CD4-positive, alpha-beta T cell (primary cell): ENCODE measurements around the gene TAS2R9. TPM values are rescaled to one million over a fixed set of nuclear protein-coding genes. Genes with fewer than 3 reads are reported as not detected.

ENCODE experiments used
- ATAC-seq: fragments of 200-7000 bp; cut with Tn5 transposase; one replicate; pipeline ENCODE4 v1.10.0; 2022; ENCODE audit warnings: mild to moderate bottlenecking; ENCODE audit not compliant: poor library complexity
- CTCF ChIA-PET: fragments of 350-600 bp; sonication (Branson Sonifier 250); formaldehyde crosslinking; loops from one replicate; lab custom pipeline; 2021; ENCODE audit warnings: antibody characterized with exemption, inconsistent platforms; lab: Charles Lee
- POLR2A ChIA-PET: fragments of 350-600 bp; sonication (Branson Sonifier 250); formaldehyde crosslinking; loops from one replicate; lab custom pipeline; 2021; ENCODE audit warnings: antibody characterized with exemption, inconsistent platforms; lab: Charles Lee
- DNase-seq, 14 experiments: peaks; one replicate each; pipeline ENCODE4 v3.0.0-alpha.2; 2013 to 2020; ENCODE audit warnings: mixed read lengths in 2 of 14
- H3K27ac ChIP-seq, 2 donors: one replicate each; pipeline versions ENCODE4 v1.5.1 to v1.7.0; 2013; ENCODE audit warnings: low read length in 2 of 2, low read depth in 1 of 2, mild to moderate bottlenecking in 1 of 2
- H3K27me3 ChIP-seq, 2 experiments: 1 replicate in 1 of 2; 2 replicates in 1 of 2; pipeline versions ENCODE4 v1.6.1 to v1.7.0; 2013; ENCODE audit warnings: low read length in 2 of 2, control low read depth in 1 of 2, mild to moderate bottlenecking in 1 of 2, moderate library complexity in 1 of 2; ENCODE audit not compliant: insufficient read depth in 2 of 2, control insufficient read depth in 1 of 2
- H3K36me3 ChIP-seq: one replicate; pipeline ENCODE4 v1.6.1; 2013; ENCODE audit warnings: low read length, control low read depth; ENCODE audit not compliant: insufficient read depth
- H3K4me1 ChIP-seq: one replicate; pipeline ENCODE4 v1.6.1; 2013; ENCODE audit warnings: low read length, control low read depth; ENCODE audit not compliant: insufficient read depth
- H3K4me3 ChIP-seq: one replicate; pipeline ENCODE4 v1.5.1; 2013; ENCODE audit warnings: mild to moderate bottlenecking, low read length, moderate library complexity
- H3K9me3 ChIP-seq, 2 experiments: 1 replicate in 1 of 2; 2 replicates in 1 of 2; pipeline versions ENCODE4 v1.6.1 to v1.7.0; 2013; ENCODE audit warnings: low read length in 2 of 2, mild to moderate bottlenecking in 2 of 2, control low read depth in 1 of 2, moderate library complexity in 1 of 2; ENCODE audit not compliant: control insufficient read depth in 1 of 2, insufficient read depth in 1 of 2
- H3K27ac Mint-ChIP-seq: one replicate; pipeline ENCODE4 v1.8.0; 2020; ENCODE audit warnings: mixed read lengths
- H3K27me3 Mint-ChIP-seq: one replicate; pipeline ENCODE4 v1.8.0; 2021; ENCODE audit warnings: mixed read lengths
- H3K36me3 Mint-ChIP-seq: one replicate; pipeline ENCODE4 v1.8.0; 2021; ENCODE audit warnings: low read depth, mixed read lengths
- H3K4me1 Mint-ChIP-seq: one replicate; pipeline ENCODE4 v1.8.0; 2021; ENCODE audit warnings: low read depth, mixed read lengths
- H3K4me3 Mint-ChIP-seq: one replicate; pipeline ENCODE4 v1.8.0; 2020; ENCODE audit warnings: mild to moderate bottlenecking, mixed read lengths
- H3K9me3 Mint-ChIP-seq: one replicate; pipeline ENCODE4 v1.8.0; 2020; ENCODE audit warnings: mixed read lengths
- CTCF ChIP-seq: fragments of 200-600 bp; IDR thresholded peaks from one replicate; pipeline ENCODE4 v1.8.0; 2022; ENCODE audit warnings: antibody characterized with exemption, mild to moderate bottlenecking
- intact Hi-C, 2 experiments: fragments of 100-400 bp; cut with DNase I in 1 of 2; cut with micrococcal nuclease in 1 of 2; formaldehyde crosslinking; loops; one replicate each; pipeline versions ENCODE4 v1.15.1 to v1.9.0; 2023 to 2025; cut with DNase I, micrococcal nuclease
- polyA plus RNA-seq, 2 donors: library from polyadenylated mRNA; unstranded; fragments of 120-200 nt; gene quantifications; one replicate each; pipeline ENCODE4 v1.2.1, GENCODE V29; 2013
- total RNA-seq, 174 experiments: library from RNA in 2 of 174; stranded (reverse) in 2 of 174; gene quantifications; one replicate each; pipeline ENCODE4 v1.2.3 and lab custom pipeline; 2021 to 2026

TAS2R9 gene
- total RNA-seq = not detected
- 0.10 TPM for polyA plus RNA-seq (2013, experiment 1 of 2)
- polyA plus RNA-seq (2013, experiment 2 of 2) = not detected
- 0 to 0.35 (median 0) reads per million in 172 experiments for total RNA-seq (lab: John Stamatoyannopoulos, UW)

- CTCF ChIA-PET = no interaction called here
- H3K36me3 Mint-ChIP-seq = no peaks in the 10 kb centered on the region
- intact Hi-C loops = no loop called here
- H3K4me3 Mint-ChIP-seq = no peak within 1 kb of the TSS
- peaks cover 25% of the 10 kb centered on the region for H3K27me3 Mint-ChIP-seq
- H3K27ac ChIP-seq = no peak within 1 kb of the TSS
- H3K9me3 ChIP-seq = no peaks in the 10 kb centered on the region
- no peaks in the 10 kb centered on the region for H3K36me3 ChIP-seq
- no peaks in the 10 kb centered on the region for H3K4me1 Mint-ChIP-seq
- H3K4me3 ChIP-seq = no peak within 1 kb of the TSS
- POLR2A ChIA-PET = no interaction called here
- no peak for DNase-seq
- no peak for TF ChIP-seq CTCF
- H3K9me3 Mint-ChIP-seq = no peaks in the 10 kb centered on the region
- ATAC-seq = no peak
- no peaks in the 10 kb centered on the region for H3K4me1 ChIP-seq
- H3K27ac Mint-ChIP-seq = no peak within 1 kb of the TSS
- peaks cover 0 to 8% of the 10 kb centered on the region in 2 experiments for H3K27me3 ChIP-seq
These were observed at the start of gene TAS2R9 for GRCh38 chr12:10810068-10810467. Gene TAS2R9 (minus strand): TSS chr12:10810168. CDS start chr12:10810075, 93 bp downstream.

GRCh38 chr12:10855807-10856206, 45.8 kb upstream of the TAS2R9 start:
- H3K4me1 ChIP-seq = peaks cover 12% of the 10 kb centered on the region
- Mint-ChIP-seq H3K4me3 (no peak overlapping the region), H3K4me1 (peaks cover 36% of the 10 kb centered on the region), H3K36me3 (peaks cover 82% of the 10 kb centered on the region), H3K27me3 (no peaks in the 10 kb centered on the region), H3K27ac (no peak overlapping the region), H3K9me3 (peaks cover 26% of the 10 kb centered on the region)
- POLR2A ChIA-PET = no interaction called here
- ATAC-seq (no peak), DNase-seq (no peak)
- peaks cover 7% of the 10 kb centered on the region for H3K36me3 ChIP-seq
- H3K27me3 ChIP-seq = no peaks in the 10 kb centered on the region
- H3K4me3 ChIP-seq = no peak overlapping the region
- no peak overlapping the region for H3K27ac ChIP-seq
- TF ChIP-seq CTCF = no peak
- intact Hi-C loops = no loop called here
- CTCF ChIA-PET = no interaction called here
- peaks cover 19 to 24% of the 10 kb centered on the region in 2 experiments for H3K9me3 ChIP-seq

GRCh38 chr12:10853776-10854175, 43.8 kb upstream of the TAS2R9 start:
- Mint-ChIP-seq H3K9me3 (peaks cover 20% of the 10 kb centered on the region), H3K4me1 (peaks cover 52% of the 10 kb centered on the region), H3K36me3 (peaks cover 68% of the 10 kb centered on the region), H3K27ac (no peak overlapping the region), H3K4me3 (no peak overlapping the region), H3K27me3 (no peaks in the 10 kb centered on the region)
- no peak overlapping the region for H3K27ac ChIP-seq
- TF ChIP-seq CTCF = no peak
- H3K4me3 ChIP-seq = no peak overlapping the region
- peaks cover 15 to 24% of the 10 kb centered on the region in 2 experiments for H3K9me3 ChIP-seq
- CTCF ChIA-PET = no interaction called here
- POLR2A ChIA-PET = no interaction called here
- ATAC-seq = no peak
- H3K36me3 ChIP-seq = peaks cover 6% of the 10 kb centered on the region
- DNase-seq = no peak
- H3K27me3 ChIP-seq = no peaks in the 10 kb centered on the region
- intact Hi-C loops = no loop called here
- peaks cover 21% of the 10 kb centered on the region for H3K4me1 ChIP-seq
